HG03095 (cell line): ENCODE results near the gene UBTD1.

Experiments
- ATAC-seq: cut with Tn5 transposase; IDR thresholded peaks from one replicate; pipeline ENCODE4 v1.9.1; 2021; ENCODE audit warnings: moderate library complexity; ENCODE audit not compliant: unreplicated experiment

UBTD1 gene

DNA sequence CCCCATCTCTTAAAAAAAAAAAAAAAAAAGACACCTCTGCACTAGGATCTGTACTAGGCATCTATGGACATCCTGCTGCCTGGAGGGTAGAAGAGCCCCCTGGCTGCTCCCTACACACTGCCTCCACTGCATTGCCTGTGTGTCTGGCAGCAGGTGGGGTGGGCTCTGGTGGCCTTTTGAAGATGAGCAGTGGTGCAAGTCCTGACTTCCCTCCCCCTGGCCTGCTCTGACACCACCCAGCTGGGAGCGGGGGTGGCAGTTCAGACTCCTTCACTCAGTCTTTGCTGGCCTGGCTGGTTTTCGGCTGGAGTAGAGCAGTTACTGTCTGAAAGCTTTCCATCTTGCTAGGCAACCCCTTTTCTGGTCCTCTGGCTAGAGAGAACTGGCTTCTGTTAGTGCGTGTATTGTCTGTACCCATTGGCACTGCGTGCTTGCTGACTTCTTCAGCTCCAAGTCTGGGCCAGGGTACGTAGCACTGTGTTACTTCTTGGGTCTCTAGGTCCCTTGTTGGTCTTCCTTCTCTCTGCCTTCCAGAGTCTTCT lies 108.4 kb downstream of the UBTD1 start:
- no peak for ATAC-seq

DNA sequence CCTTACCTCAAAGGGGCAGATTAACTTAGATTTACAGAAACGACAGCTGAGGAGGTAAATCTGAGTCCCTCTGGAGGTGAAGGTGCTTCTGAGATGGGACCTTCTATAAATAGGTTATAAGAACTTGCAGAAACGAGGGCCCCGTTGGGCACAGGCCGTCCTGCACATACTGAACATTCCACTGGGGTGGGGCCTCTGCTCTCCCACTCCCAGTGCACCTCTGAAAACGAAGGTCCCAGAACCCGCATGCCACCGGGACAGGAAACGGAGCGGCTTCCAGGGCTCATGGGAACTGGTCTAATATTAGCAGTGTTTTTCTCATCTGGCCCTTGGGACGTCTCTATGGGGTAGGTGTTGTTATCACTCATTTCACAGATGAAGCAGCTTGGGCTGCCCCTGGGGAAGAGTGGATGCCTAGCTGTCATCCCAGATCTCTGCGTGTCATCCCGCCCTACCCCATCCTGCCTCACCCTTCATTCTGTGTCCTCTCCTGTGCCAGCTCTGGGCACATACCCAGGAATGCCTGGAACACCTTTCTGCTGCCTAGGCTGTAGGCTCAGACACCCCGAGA lies 110.4 kb downstream of the UBTD1 start:
- ATAC-seq, result no peak

- ATAC-seq, result no peak
These were observed 112.7 kb downstream of the UBTD1 start for GRCh38 chr10:97611473-97611872.

GRCh38 chr10:97612386-97612785 lies 113.7 kb downstream of the UBTD1 start:
- ATAC-seq, result no peak

- ATAC-seq, result no peak
These were observed 119.6 kb downstream of the UBTD1 start for GRCh38 chr10:97618285-97618684.

GRCh38 chr10:97618733-97619132 lies 120.0 kb downstream of the UBTD1 start:
- no peak for ATAC-seq
